RPMI7951 (cell line): ENCODE results near the gene PDCD6IP. TPM values are rescaled to one million over a fixed set of nuclear protein-coding genes. Genes with fewer than 3 reads are reported as not detected.
A peak's percentile ranks its signal among the peaks of the same experiment; 100 is the strongest.
"Not testable (repeated sequence)": the region's sequence is repeated elsewhere in the genome, so short reads cannot be mapped to it uniquely, and the experiment has no call there.

ENCODE experiments used
- DNase-seq: peaks from one replicate; pipeline ENCODE4 v3.0.0-alpha.2; 2012; ENCODE audit warnings: low read depth
- total RNA-seq: library from RNA; depleted of rRNA; stranded (reverse); fragments of >200 nt; shearing (Covaris generic); gene quantifications from 2 replicates; pipeline ENCODE4 v1.2.3, GENCODE V29; 2014

The PDCD6IP gene
- total RNA-seq, 1 experiment from 2014 or later: 120 TPM

DNA sequence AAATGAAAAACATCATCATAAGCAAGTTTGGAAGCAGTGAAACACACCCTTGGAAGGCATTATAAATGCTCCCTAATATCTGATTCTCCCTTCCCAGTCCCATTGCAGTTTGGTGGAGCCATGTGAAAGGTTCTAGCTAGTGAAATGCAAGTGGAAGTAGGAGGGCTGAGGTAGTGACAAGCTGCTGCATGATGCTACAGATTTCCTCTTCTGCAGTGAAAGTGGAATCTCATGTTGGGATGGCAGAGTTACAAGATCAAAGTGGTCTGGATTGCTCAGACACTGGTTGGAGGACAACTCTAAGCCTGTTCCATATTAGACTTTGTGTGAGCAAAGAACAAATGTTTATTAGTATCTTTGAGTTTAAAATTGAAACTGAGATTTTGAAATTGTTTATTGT, 3.3 kb upstream of the PDCD6IP start:
- DNase-seq: no peak

DNA sequence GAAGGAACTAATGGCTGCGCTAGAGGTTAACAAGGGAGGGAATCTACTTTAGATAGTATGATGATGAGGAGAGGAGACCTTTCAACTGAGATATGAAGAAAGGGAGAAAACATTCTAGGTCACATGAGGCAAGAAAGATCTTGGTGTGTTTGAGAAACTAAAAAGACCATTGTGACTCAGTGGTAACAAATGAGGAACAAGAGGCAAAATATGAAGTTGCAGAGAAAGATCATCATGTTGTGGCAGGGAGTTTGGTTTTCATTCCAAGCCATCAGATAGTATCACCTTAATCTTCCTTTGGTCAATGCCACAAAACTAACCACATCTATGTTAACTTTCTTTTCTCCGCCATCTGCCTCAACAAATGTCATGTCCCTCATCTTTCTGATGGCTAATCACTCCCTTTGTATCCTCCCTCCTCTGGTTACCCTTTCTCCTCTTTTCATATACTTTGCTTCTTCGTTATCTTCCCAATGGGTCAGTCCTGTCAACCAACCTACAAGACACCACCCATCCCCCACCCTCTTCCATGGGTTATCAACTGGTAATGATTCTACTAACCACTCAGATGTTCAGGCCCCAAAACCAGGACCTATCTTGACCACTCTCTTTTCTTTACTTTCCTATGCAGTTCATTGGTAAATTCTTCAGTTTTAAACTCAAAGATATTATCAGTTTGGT, 2.4 kb upstream of the PDCD6IP start:
- DNase-seq: no peak

DNA sequence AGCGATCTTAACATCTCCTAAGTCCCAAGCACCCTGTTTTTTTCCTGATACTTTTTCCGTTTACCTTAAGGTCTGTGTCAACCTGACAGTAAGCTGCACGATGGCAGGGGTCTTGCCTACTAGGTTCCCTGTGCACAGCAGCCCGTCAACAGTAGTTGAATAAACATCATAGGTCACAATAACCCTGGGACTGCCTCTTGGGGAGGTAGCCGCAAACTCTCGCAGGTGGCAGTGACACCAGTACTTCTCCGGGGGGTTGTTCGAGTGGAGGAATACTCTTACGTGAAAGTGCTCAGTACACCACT, 365 bp upstream of the PDCD6IP start:
- DNase-seq: no peak

DNA sequence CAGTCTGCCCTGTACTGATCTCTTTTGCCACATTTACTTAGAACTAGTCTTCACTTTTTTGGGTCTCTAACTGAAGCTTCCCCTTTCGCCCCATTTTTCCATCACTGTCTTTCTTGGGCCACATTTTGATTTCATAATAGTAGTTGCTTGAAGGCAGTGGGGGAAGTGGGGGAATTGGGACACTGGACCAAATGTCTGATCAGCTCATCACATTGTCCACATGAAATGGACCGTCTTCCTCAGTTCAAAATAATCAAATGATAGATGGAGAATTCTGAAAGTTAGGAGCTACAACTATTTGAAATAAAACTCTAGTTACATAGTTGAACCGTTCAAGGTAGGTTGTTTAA, 747 bp downstream of the PDCD6IP start:
- DNase-seq: no peak

DNA sequence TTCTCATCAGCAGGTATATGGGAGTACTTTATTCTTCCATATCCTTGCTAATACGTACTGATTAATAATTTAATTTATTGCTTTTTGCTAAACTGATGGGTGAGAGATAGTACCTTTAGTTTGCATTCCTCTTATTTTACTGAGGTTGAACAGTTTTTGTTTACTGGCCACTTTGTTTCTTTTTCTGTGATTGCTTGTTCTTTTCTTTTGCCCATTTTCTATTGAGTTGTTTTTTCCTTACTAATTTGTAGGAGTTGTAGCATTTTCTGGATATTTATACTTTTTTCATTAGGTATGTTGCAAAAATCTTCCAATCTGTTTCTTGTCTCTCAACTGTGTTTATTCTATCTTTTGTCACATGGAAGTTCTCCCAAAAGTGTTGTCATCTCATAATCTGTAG, 4.8 kb downstream of the PDCD6IP start:
- DNase-seq: no peak

DNA sequence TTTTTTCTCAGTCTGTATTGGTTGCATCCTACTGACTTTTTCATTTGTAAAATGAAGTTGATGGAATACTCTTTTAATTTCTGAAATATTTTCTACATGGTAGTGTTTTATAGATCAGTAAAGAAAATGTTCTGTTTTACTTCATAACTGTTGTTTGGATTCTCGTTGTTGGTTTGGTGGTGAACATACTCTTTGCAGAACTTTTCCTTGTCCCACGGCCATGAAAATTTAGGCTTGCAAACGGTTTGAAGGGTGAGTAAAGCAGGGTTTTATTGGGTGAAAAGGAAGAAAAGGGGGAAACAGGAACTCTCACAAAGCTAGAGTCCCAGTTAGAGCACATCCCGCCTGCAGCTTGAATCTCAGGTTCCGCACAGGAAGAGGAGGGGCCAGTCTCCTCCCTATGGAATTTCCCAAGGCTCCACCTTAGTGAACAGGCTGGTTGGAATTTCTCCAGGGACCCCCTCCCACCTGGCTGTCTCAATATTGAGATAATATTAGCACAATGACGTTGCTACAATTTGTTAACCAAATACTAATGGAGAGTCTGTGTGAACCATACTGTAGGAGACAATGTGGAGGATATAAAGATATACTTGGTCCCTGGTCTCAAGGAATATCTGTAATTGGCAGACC, 5.6 kb downstream of the PDCD6IP start:
- DNase-seq: no peak

DNA sequence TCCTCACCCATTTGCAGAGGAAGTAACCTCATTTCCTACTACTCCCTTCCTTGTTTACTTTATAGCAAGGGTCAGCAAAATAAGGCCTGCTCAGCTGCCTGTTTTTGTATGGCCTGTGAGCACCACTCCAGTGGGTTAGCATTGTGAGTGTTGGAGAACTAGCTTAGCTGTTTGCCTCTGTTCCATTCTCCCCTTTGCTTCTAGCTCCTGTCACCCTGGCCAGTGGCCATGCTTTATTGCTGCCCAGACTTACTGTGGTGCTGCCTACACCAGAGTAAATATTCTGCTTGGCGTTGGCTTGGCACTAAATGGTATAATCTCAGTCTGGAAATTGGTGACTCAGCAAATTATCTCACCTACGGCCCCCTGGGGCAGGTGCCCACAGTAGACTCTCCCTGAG, 8.8 kb downstream of the PDCD6IP start:
- no peak for DNase-seq

DNA sequence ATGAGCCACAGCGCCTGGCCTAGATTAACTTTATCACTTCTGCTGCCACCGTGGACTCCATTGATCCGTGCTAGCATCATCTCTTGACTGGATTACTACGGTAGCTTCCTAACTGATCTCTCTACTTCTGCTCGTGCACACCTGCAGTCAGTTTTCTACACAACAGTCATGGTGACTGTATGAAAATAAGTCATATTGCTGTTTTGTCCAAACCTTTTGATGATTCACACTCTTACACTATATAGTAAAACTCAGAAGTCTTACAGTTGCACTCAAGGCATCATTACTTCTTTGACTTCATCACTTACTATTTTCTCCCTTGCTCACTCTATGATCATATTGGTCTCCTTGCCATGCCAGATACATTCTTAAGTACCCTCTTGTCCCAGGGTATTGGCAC, 10.1 kb downstream of the PDCD6IP start:
- no peak for DNase-seq

DNA sequence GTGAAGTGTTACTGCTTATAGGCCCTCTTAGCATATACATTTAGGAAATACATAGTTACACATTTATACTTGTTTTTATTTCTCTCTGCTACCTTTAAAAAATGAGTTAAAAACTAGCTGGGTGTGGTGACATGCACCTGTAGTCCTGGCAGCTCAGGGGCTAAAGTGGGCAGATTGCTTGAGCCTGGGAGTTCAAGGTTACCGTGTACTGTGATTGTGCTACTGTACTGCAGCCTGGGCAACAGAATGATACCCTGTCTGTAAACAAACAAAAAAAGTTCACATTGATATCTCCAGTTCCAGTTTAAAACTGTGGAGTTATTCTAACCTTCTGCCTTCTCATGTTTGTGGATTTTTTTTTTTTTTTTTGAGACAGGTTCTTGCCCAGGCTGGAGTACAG, 12.1 kb downstream of the PDCD6IP start:
- DNase-seq: no peak

DNA sequence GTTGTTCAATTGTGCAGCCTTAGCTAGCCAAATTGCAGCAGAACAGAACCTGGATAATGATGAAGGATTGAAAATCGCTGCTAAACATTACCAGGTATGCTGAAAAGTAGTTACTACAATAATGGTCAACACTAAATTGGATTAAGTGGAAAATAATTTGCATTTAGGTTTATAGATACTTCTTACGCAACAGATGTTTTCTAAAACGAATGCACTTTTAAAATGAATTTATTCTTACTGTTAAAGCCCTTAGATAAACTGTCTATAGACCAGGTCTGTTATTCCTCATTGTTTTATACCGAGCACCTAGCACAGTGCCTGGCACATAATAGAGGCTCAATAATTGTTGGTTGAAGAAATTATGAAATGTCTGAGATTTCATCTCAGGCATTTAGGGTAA, 23.6 kb downstream of the PDCD6IP start:
- no peak for DNase-seq

DNA sequence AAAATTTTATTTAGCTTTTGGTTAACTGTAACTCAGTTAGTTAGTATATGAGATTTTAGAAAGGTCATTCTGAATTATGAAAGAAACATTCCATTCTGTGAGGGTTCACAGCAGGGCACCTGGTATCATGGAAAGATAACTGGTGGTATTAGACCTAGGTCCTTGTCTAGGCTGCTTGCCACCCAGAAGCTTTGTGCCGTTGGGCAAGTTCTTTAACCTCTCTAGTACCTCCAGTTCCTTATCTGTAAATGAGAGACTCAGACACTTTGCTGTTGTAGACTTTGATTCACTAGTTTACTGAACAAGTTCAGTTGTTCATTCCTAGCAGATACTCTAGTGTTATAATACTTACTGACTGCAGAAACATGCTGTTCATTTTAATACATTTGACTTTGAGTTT, 25.4 kb downstream of the PDCD6IP start:
- DNase-seq: no peak

DNA sequence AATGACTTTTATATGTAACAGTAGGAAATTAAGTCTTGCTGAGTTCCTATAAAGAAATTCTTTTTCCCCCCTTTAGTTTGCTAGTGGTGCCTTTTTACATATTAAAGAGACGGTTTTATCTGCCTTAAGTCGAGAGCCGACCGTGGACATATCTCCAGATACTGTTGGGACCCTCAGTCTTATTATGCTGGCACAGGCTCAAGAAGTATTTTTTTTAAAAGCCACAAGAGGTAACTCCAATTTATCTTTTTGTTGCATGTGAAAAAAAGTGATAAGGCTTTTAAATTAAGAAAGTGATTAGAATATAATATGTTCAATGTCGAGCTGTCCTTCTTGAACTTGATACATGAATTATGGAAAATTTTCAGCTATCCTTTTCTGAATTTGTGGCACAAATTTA, 26.7 kb downstream of the PDCD6IP start:
- no peak for DNase-seq

DNA sequence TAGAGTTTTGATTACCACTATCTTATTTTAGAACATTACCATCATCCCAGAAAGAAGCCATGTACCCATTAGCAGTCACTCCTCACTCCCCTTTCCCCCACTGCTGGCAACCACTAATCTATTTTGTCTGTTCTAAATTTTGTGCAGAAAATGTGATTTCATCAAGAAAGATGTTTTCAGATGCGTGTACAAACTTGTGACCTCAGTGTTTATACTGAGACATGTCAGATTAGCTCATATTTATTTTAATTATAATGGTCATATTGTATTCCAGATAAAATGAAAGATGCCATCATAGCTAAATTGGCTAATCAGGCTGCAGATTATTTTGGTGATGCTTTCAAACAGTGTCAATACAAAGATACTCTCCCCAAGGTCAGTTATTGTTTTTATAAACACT, 27.8 kb downstream of the PDCD6IP start:
- no peak for DNase-seq

DNA sequence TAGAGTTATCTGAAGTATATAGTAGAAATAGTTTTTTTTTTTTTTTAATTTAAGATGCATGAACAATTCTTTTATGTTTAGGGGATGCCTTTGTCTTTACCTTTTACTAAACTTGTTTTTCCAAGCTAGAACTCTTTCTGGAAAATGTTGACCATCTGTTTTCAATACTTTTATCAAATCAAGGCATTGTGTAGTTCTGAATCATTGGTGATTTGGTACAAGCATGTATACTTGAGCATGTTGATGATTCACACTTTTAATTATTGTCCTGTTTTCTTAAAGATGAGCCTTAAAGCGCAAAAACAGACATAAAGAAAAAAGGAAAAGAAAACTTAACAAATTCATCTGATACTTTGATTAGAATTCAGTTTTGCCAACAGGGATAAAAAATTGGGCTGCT, 28.3 kb downstream of the PDCD6IP start:
- peak; percentile 31 for DNase-seq

DNA sequence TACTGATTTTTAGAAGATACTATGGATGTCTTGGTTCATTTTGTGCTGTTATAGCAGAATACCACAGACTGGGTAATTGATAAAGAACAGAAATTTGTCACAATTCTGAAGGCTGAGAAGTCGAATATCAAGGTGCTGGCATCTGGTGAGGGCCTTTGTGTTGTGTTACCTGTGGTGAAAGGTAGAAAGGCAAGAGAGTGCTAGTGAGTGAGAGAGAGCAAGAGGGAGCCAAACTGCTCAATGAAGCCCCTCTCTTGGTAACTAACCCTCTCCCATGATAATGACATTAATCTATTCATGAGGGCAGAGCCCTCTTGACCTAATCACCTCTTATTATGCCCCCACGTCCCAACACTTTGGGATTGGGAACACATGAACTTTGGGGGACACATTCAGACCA, 31.3 kb downstream of the PDCD6IP start:
- no peak for DNase-seq

DNA sequence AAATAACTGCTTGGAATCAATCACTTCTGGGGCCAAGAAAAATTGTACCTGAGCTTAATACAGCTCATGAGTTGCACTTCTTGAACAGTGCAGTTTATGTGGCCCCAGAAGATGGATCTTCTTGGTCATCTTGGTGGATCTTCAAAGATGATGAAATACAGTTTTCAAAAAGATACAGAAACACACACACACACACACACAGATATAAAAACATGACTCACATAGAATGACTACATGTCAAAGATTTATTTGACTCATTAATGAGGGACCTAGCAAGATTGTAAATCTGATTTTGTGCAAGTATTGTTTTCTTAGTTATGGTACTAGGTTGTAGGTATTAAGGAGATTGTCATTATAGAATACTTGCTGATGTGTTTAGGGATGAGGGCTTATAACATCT, 32.6 kb downstream of the PDCD6IP start:
- peak; percentile 4 for DNase-seq

DNA sequence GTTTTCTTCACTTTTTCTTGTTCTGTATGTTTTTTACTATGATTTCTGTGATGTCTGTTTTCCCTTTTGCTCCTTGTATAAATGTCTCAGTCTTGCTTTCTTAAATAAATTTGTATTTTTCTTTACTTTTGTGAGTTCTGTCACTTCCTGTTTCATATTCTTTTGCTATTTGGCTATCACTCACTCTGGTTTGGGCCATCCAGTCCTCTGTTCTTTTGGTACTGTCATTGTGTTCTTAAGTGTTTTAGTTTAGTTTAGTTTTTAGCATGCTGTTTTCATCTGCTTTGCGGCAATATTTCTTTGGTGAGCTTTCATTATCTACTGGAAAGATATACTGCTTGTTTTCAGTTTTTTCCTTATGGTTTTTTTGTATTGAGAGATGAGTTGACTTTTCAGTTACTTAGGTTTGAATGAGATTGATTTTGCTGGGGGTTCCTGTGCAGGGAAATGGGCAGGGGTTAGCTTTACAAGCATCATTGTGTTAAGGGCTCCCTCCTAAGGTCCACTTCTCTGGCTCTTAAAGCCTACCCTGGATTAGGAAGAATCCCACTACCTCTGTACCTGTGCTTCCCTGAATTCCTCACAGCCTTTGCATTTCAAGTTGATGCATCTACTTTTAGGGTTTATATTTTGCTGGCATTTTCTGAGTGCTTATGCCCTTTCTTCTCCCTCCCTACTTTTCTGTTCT, 35.1 kb downstream of the PDCD6IP start:
- no peak for DNase-seq

DNA sequence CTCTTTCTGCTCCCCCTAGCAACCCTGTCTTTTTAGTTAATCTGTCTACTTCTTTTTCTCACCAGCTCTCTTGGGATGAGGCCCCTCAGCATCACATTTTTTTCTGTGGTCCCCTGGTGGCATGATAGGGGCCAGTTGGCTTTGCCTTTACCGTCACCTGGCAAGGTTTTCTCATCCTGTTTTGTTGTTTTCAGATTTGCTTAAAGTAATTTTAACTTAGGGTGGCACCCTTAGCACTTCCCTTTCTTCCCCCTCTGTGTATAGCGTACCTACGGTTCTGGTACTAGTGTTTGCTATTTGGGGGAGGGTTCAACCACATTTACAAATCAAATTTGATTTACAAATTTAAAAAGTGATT, 35.6 kb downstream of the PDCD6IP start:
- DNase-seq: no peak

DNA sequence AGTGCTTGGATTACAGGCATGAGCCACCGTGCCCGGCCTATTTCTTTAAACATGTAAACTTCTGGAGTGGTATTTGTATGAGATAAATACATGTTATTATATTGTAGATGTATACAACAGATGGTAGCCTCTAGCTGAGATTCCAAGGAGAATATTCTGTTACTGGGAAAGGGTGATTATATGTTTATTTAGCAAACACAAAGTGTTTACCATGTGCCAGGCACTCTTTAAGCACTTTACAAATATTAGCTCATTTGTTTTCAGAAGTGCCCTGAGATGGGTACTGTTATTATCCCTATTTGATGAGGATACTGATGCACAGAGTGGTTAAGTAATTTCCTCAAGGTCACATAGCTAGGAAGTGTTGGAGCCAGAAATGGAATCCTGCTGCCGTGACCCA, 38.8 kb downstream of the PDCD6IP start:
- not testable (repeated sequence) for DNase-seq

DNA sequence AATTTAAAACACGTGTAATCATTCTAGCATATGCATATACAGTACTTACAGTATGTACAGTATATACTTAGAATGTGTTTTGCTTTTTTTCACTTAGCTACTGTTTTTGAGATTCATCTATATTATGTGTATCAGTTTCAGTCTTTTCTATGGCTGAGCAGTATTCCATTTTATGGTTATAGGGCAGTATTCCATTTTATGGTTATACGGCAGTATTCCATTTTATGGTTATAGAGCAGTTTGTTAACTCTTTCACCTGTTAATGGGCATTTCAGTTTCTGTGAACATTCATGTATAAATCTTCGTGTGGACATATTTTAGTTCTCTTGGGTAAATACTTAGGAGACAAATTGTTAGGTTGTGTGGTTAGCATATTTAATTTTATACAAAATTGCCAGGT, 40.9 kb downstream of the PDCD6IP start:
- no peak for DNase-seq

DNA sequence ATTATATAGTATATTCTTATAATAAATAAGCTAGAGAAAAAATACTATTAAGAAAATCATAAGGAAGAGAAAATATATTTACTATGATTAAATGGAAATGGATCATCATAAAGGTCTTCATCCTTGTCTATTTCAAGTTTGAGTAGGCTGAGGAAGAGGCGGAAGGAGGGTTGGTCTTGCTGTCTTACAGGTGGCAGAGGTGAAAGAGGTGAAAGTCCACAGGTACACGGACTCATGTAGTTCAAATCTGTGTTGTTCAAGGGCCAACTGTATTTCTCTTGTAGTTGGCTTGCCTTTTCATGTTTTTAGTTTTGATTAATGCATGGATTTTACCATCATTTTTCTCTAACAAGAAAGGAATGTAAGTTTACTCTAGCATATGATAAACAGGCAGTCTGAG, 41.7 kb downstream of the PDCD6IP start:
- DNase-seq: no peak

DNA sequence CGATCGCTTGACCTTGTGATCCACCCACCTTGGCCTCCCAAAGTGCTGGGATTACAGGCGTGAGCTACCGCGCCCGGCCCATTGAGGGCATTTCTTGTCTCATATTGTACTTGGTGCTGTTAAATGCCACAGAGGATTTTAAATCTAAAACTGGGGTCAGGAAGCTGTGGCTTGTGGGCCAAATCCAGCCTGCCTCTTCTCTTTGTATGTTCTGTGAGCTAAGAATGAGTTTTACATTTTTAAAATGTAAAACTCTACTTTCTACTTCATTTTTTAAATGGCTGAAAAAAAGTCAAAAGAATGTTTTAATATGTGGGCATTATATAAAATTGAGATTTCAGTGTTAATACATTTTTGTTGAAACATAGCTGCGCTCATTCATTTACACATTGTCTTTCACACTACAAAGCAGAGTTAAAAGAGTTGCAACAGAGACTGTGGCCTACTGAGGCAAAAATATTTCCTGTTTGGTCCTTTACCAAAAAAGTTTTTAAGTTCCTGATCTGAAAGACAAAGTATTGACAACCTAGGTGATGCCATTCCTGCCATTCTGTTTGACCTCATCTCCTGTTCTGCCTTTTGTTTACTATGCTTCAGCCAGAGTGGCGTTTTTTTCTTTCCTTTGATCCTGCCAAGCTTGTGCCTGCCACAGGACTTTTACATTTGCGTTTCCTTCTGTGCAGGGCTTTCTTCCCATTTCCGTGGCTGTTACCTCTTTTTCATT, 50.4 kb downstream of the PDCD6IP start:
- no peak for DNase-seq

DNA sequence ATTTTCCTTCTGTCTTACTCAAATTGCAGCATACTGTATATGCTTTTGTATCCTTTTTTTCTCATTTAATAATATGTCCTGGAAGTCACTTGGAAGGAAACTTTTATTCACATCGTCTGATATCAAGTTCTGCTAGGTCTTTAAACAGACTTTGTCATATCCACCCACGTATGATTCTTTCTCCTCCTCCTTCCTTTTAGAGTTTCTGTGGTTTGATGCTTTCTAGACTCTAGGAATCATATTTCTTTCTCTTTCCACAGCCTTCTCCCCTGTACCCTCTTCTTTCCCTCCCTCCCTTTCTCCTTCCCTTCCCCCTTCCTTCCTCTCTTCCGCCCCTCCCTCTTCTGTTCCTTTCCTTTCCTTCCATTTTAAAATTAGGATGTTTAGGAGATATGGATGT, 52.2 kb downstream of the PDCD6IP start:
- DNase-seq: not testable (repeated sequence)
